Thyroid gland (tissue), 4 donors: ENCODE results near the gene EIF4ENIF1.

Source experiments
- POLR2A ChIP-seq, 2 donors: fragments of 450-650 bp; IDR thresholded peaks; one replicate each; pipeline ENCODE4 v1.6.1; 2017; ENCODE audit warnings: antibody characterized with exemption in 2 of 2, mild to moderate bottlenecking in 2 of 2, moderate library complexity in 1 of 2
- TF ChIP-seq, protein P1 (sequence below), 6 experiments: fragments of 200-600 bp in 3 of 6; fragments of 450-650 bp in 3 of 6; sonication (generic) in 3 of 6; IDR thresholded peaks; one replicate each; pipeline ENCODE4 v1.5.1; 2016 to 2019; ENCODE audit warnings: antibody characterized with exemption in 6 of 6, mild to moderate bottlenecking in 2 of 6, inconsistent platforms in 1 of 6, moderate library complexity in 1 of 6

- TF ChIP-seq, protein P1, sequence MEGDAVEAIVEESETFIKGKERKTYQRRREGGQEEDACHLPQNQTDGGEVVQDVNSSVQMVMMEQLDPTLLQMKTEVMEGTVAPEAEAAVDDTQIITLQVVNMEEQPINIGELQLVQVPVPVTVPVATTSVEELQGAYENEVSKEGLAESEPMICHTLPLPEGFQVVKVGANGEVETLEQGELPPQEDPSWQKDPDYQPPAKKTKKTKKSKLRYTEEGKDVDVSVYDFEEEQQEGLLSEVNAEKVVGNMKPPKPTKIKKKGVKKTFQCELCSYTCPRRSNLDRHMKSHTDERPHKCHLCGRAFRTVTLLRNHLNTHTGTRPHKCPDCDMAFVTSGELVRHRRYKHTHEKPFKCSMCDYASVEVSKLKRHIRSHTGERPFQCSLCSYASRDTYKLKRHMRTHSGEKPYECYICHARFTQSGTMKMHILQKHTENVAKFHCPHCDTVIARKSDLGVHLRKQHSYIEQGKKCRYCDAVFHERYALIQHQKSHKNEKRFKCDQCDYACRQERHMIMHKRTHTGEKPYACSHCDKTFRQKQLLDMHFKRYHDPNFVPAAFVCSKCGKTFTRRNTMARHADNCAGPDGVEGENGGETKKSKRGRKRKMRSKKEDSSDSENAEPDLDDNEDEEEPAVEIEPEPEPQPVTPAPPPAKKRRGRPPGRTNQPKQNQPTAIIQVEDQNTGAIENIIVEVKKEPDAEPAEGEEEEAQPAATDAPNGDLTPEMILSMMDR (IDR thresholded peaks at IDR 0.05) = no peak
- no peak for TF ChIP-seq POLR2A (IDR thresholded peaks at IDR 0.05)
Measured at GRCh38 chr22:31475800-31476199, 13.8 kb downstream of the EIF4ENIF1 start.
